ENCODE results near the gene KLF16.

KLF16 gene

GRCh38 chr19:1839658-1840540 is 23.5 kb downstream of the KLF16 start:
- DNase-seq (ENCODE audit: low read depth), result no peak
- H3K4me3 ChIP-seq (ENCODE audit: control insufficient read depth, low read depth, low read length), result no peak overlapping the region
- no peak for TF ChIP-seq CTCF (conservative IDR thresholded peaks at IDR 0.05; ENCODE audit: control insufficient read depth, insufficient read depth, low read depth, low read length)

GRCh38 chr19:1837625-1838105 is 25.7 kb downstream of the KLF16 start:
- peak; percentile 30 for DNase-seq (ENCODE audit: low read depth)
- H3K4me3 ChIP-seq (ENCODE audit: control insufficient read depth, low read depth, low read length), result no peak overlapping the region
- peak; percentile 83 for TF ChIP-seq CTCF (conservative IDR thresholded peaks at IDR 0.05; ENCODE audit: control insufficient read depth, insufficient read depth, low read depth, low read length)

- DNase-seq (ENCODE audit: low read depth), result no peak
- no peak overlapping the region for H3K4me3 ChIP-seq (ENCODE audit: control insufficient read depth, low read depth, low read length)
- no peak for TF ChIP-seq CTCF (conservative IDR thresholded peaks at IDR 0.05; ENCODE audit: control insufficient read depth, insufficient read depth, low read depth, low read length)
Observed at GRCh38 chr19:1837222-1837565, 26.2 kb downstream of the KLF16 start.

GRCh38 chr19:1836458-1837221 is 26.7 kb downstream of the KLF16 start:
- DNase-seq (ENCODE audit: low read depth), result no peak
- no peak overlapping the region for H3K4me3 ChIP-seq (ENCODE audit: control insufficient read depth, low read depth, low read length)
- no peak for TF ChIP-seq CTCF (conservative IDR thresholded peaks at IDR 0.05; ENCODE audit: control insufficient read depth, insufficient read depth, low read depth, low read length)

GRCh38 chr19:1833540-1833939 is 29.8 kb downstream of the KLF16 start:
- no peak for DNase-seq (ENCODE audit: low read depth)
- no peak overlapping the region for H3K4me3 ChIP-seq (ENCODE audit: control insufficient read depth, low read depth, low read length)
- TF ChIP-seq CTCF (conservative IDR thresholded peaks at IDR 0.05; ENCODE audit: control insufficient read depth, insufficient read depth, low read depth, low read length), result no peak

GRCh38 chr19:1832046-1832663 is 31.2 kb downstream of the KLF16 start:
- H3K4me3 ChIP-seq (ENCODE audit: control insufficient read depth, low read depth, low read length), result no peak overlapping the region
- TF ChIP-seq CTCF (conservative IDR thresholded peaks at IDR 0.05; ENCODE audit: control insufficient read depth, insufficient read depth, low read depth, low read length), result no peak
- DNase-seq (ENCODE audit: low read depth), result no peak

All from fibroblast of mammary gland (primary cell).